ENCODE results near the gene NAIF1. TPM values are rescaled to one million over a fixed set of nuclear protein-coding genes. Genes with fewer than 3 reads are reported as not detected.
"Not testable (repeated sequence)": the region's sequence is repeated elsewhere in the genome, so short reads cannot be mapped to it uniquely, and the experiment has no call there.

The NAIF1 gene
- total RNA-seq, 2 donors from 2014 or later = 10.8 to 11.6 TPM

DNA sequence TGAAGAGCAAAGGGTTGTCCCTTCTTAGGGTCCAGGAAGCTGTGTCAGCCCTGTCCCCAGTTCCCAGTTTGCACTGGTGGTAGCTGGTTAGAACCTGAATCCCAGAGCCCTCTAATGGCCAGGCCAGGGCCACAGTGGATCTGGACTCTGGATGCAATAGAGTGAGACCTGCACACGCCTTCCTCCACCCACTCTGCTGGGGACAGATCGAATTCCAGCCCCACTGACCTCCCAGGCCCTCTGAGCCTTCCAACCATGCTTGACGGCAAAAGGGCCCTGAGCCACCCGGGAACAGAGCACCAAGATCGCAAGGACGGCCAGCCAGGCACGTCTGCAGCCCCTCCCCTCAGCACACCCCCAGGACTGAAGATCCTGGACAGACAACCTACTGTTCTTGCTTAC lies 23.7 kb downstream of the NAIF1 start:
- intact Hi-C loops (cut with DNase I) = no loop called here
- DNase-seq = no peak
- no peak overlapping the region for H3K27ac ChIP-seq

DNA sequence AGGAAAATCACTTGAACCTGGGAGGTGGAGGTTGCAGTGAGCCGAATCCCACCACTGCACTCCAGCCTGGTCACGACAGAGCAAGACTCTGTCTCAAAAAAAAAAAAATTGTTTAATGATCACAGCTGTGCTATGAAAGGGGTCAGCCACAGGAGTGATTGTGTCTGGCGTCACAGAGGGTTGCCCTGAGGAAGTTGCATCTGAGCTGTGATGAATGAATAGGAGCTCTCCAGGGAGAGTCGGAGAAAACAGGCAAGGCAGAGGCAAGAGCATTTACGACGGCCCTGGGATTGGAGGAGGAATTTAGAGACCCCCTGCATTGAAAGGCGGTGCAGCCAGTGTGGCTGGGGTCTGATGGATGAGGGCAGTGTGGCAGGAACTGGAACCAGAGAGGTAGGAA lies 25.1 kb downstream of the NAIF1 start:
- no peak overlapping the region for H3K27ac ChIP-seq
- no peaks in the 10 kb centered on the region for H3K9me3 ChIP-seq
- H3K4me1 ChIP-seq = no peaks in the 10 kb centered on the region
- TF ChIP-seq, protein P1, sequence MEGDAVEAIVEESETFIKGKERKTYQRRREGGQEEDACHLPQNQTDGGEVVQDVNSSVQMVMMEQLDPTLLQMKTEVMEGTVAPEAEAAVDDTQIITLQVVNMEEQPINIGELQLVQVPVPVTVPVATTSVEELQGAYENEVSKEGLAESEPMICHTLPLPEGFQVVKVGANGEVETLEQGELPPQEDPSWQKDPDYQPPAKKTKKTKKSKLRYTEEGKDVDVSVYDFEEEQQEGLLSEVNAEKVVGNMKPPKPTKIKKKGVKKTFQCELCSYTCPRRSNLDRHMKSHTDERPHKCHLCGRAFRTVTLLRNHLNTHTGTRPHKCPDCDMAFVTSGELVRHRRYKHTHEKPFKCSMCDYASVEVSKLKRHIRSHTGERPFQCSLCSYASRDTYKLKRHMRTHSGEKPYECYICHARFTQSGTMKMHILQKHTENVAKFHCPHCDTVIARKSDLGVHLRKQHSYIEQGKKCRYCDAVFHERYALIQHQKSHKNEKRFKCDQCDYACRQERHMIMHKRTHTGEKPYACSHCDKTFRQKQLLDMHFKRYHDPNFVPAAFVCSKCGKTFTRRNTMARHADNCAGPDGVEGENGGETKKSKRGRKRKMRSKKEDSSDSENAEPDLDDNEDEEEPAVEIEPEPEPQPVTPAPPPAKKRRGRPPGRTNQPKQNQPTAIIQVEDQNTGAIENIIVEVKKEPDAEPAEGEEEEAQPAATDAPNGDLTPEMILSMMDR (IDR thresholded peaks at IDR 0.05) = no peak
- intact Hi-C loops (cut with DNase I) = no loop called here
- H3K4me3 ChIP-seq = no peak overlapping the region
- no peak overlapping the region for H3K9ac ChIP-seq (ENCODE audit: low read depth in 2 of 2, low read length in 2 of 2)
- no peaks in the 10 kb centered on the region for H3K36me3 ChIP-seq
- no peak for DNase-seq
- no peaks in the 10 kb centered on the region for H3K27me3 ChIP-seq

More for the DNA sequence above, 23.7 kb downstream of the NAIF1 start:
- Histone ChIP-seq H3K36me3 (no peaks in the 10 kb centered on the region), H3K4me3 (no peak overlapping the region), H3K9ac (ENCODE audit: low read depth in 2 of 2, low read length in 2 of 2) (no peak overlapping the region), H3K9me3 (no peaks in the 10 kb centered on the region), H3K27me3 (no peaks in the 10 kb centered on the region), H3K4me1 (no peaks in the 10 kb centered on the region)
- TF ChIP-seq, protein P1 (IDR thresholded peaks at IDR 0.05) = no peak

DNA sequence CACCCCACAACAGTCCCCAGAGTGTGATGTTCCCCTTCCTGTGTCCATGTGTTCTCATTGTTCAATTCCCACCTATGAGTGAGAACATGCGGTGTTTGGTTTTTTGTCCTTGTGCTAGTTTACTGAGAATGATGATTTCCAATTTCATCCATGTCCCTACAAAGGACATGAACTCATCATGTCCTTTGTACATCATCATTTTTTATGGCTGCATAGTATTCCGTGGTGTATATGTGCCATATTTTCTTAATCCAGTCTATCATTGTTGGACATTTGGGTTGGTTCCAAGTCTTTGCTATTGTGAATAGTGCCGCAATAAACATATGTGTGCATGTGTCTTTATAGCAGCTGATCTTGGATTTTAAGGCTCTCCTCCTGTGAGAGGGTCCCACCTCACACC lies 26.3 kb downstream of the NAIF1 start:
- intact Hi-C loops (cut with DNase I); H3K4me1 ChIP-seq; H3K27ac ChIP-seq; H3K36me3 ChIP-seq; H3K4me3 ChIP-seq; H3K9me3 ChIP-seq; H3K27me3 ChIP-seq; DNase-seq; H3K9ac ChIP-seq (ENCODE audit: low read depth in 2 of 2, low read length in 2 of 2): not testable (repeated sequence)

DNA sequence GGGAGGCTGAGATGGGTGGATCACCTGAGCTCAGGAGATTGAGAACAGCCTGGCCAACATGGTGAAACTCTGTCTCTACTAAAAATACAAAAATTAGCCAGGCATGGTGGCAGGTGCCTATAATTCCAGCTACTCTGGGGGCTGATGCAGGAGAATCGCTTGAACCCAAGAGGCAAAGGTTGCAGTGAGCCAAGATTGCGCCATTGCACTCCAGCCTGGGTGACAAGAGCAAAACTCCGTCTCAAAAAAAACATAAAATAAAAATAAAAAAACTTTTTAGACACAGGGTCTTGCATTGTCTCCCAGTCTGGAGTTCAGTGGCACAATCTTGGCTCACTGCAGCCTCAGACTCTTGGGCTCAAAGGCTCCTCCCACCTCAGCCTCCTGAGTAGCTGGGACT lies 30.6 kb downstream of the NAIF1 start:
- H3K4me1 ChIP-seq; H3K27ac ChIP-seq; H3K4me3 ChIP-seq; H3K36me3 ChIP-seq; intact Hi-C loops (cut with DNase I); H3K27me3 ChIP-seq; DNase-seq; H3K9me3 ChIP-seq; H3K9ac ChIP-seq (ENCODE audit: low read depth in 2 of 2, low read length in 2 of 2): not testable (repeated sequence)

DNA sequence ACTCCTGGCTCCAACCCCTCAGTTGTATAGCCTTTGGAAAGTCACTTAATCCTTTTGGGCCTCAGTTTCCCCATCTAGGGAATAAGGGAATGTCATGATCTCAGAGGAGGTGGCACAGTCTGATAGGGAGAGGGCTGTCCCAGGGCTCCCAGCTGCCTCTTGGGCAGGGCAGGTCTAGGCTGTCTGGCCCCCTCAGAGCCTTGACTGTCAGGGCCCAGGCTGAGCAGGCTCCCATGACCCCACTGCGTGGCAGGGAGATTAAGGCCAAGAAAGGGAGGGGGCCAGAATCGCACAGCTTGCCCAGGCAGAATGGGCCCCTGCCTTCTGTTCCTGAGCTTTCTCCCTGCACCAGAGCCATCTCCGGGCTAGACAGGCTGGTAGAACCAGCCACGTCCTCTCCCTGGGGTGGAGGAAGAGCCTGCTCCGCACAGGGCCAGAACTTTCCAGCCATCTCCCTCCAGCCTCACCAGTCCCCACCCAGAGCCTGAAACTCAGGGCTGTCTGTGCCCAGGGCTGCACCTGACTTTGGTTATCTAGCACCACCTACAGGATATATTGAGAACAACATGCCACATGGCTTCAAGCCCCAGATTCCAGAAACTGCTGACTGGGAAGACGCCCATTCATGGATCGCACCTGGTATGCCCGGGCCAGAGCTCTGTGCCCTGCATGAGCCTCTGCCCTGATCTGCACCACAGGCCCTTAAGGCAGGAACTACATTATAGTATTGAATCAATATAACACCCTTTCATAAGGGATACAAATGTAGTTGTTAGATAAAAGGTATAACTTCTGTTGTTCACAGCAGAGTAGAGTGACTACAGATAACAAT lies 32.1 kb downstream of the NAIF1 start:
- Histone ChIP-seq H3K9ac (ENCODE audit: low read depth in 2 of 2, low read length in 2 of 2) (peak overlapping the region; percentile 9 to 55), H3K27me3 (no peaks in the 10 kb centered on the region), H3K9me3 (no peaks in the 10 kb centered on the region), H3K27ac (no peak overlapping the region), H3K36me3 (no peaks in the 10 kb centered on the region), H3K4me3 (no peak overlapping the region), H3K4me1 (no peaks in the 10 kb centered on the region)
- peak; percentile 75 for DNase-seq
- TF ChIP-seq, protein P1 (IDR thresholded peaks at IDR 0.05) = peak; percentile 92
- intact Hi-C loops (cut with DNase I) = loop anchor here (2.0 kb wide), 1 partner anchor 94 kb away; no protein-coding TSS in a partner anchor

DNA sequence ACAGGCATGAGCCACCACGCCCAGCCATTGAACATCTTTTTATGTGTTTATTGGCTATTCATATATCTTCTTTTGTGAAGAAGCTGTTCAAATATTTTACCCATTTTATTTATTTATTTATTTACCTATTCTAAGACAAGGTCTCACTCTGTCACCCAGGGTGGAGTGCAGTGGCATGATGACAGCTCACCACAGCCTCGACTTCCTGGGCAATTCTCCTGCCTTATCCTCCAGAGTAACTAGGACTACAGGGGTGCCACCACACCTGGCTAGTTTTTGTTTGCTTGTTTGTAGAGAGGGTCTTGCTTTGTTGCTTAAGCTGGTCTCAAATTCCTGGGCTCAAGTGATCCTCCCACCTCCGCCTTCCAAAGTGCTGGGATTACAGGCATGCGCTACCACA lies 33.5 kb downstream of the NAIF1 start:
- H3K36me3 ChIP-seq = no peaks in the 10 kb centered on the region
- no peaks in the 10 kb centered on the region for H3K4me1 ChIP-seq
- H3K27ac ChIP-seq = no peak overlapping the region
- H3K9ac ChIP-seq (ENCODE audit: low read depth in 2 of 2, low read length in 2 of 2) = no peak overlapping the region
- H3K27me3 ChIP-seq = no peaks in the 10 kb centered on the region
- intact Hi-C loops (cut with DNase I) = loop anchor here (2.0 kb wide), 1 partner anchor 93 kb away; no protein-coding TSS in a partner anchor
- no peaks in the 10 kb centered on the region for H3K9me3 ChIP-seq
- TF ChIP-seq, protein P1 (IDR thresholded peaks at IDR 0.05) = no peak
- H3K4me3 ChIP-seq = no peak overlapping the region
- no peak for DNase-seq
